Middle frontal gyrus (tissue), 1 donor: Measurements from ENCODE around the gene ZNF117.
"Not testable (repeated sequence)": the region's sequence is repeated elsewhere in the genome, so short reads cannot be mapped to it uniquely, and the experiment has no call there.

Experiments used
- DNase-seq: peaks from one replicate; pipeline ENCODE4 v3.0.0-alpha.2; 2015; ENCODE audit warnings: low spot score; ENCODE audit errors: extremely low spot score

The ZNF117 gene

GRCh38 chr7:64990936-64991335 lies at the start of gene ZNF117:
TSS of gene ZNF117 (minus strand) at chr7:64991036.
- DNase-seq = no peak

- DNase-seq = not testable (repeated sequence)
Measured at GRCh38 chr7:65038767-65039166, 47.9 kb upstream of the ZNF117 start.

GRCh38 chr7:65037740-65038688 lies 47.2 kb upstream of the ZNF117 start:
- peak; percentile 84 for DNase-seq

- not testable (repeated sequence) for DNase-seq
Measured at GRCh38 chr7:65036526-65036925, 45.7 kb upstream of the ZNF117 start.

- DNase-seq = not testable (repeated sequence)
Measured at GRCh38 chr7:65035469-65035868, 44.6 kb upstream of the ZNF117 start.

GRCh38 chr7:65034120-65034782 lies 43.4 kb upstream of the ZNF117 start:
- DNase-seq = not testable (repeated sequence)

- not testable (repeated sequence) for DNase-seq
Measured at GRCh38 chr7:65033391-65033790, 42.6 kb upstream of the ZNF117 start.

GRCh38 chr7:65025023-65025422 lies 34.2 kb upstream of the ZNF117 start:
- DNase-seq = not testable (repeated sequence)

GRCh38 chr7:65020978-65021377 lies 30.1 kb upstream of the ZNF117 start:
- DNase-seq = not testable (repeated sequence)

- DNase-seq = not testable (repeated sequence)
Measured at GRCh38 chr7:65009881-65010280, 19.0 kb upstream of the ZNF117 start.

- not testable (repeated sequence) for DNase-seq
Measured at GRCh38 chr7:65009394-65009793, 18.6 kb upstream of the ZNF117 start.

GRCh38 chr7:65007036-65007435 lies 16.2 kb upstream of the ZNF117 start:
- not testable (repeated sequence) for DNase-seq

- peak; percentile 95 for DNase-seq
Measured at GRCh38 chr7:65006094-65006992, 15.5 kb upstream of the ZNF117 start, which contains the start of gene ERV3-1. TSS of gene ERV3-1 (minus strand) at chr7:65006687. CDS start at chr7:64993026, 13,661 bp downstream.

- no peak for DNase-seq
Measured at GRCh38 chr7:65004575-65004974, 13.7 kb upstream of the ZNF117 start.

GRCh38 chr7:65002972-65003585 lies 12.2 kb upstream of the ZNF117 start:
- no peak for DNase-seq

- no peak for DNase-seq
Measured at GRCh38 chr7:65001291-65001814, 10.5 kb upstream of the ZNF117 start.

GRCh38 chr7:64999165-65000004 lies 8.5 kb upstream of the ZNF117 start:
- no peak for DNase-seq

- no peak for DNase-seq
Measured at GRCh38 chr7:64998865-64999164, 8.0 kb upstream of the ZNF117 start.

GRCh38 chr7:64997927-64998391 lies 7.1 kb upstream of the ZNF117 start:
- no peak for DNase-seq
